GM12892 (cell line): ENCODE measurements around the gene MEI1.

Experiments used
- POLR2A ChIP-seq: IDR thresholded peaks from 2 replicates; pipeline ENCODE4 v1.6.1; 2011; ENCODE audit warnings: low read depth, low read length, control low read depth
- POLR2AphosphoS5 ChIP-seq: IDR thresholded peaks from 2 replicates; pipeline ENCODE4 v1.6.1; 2011; ENCODE audit warnings: low read depth, low read length, control low read depth

DNA sequence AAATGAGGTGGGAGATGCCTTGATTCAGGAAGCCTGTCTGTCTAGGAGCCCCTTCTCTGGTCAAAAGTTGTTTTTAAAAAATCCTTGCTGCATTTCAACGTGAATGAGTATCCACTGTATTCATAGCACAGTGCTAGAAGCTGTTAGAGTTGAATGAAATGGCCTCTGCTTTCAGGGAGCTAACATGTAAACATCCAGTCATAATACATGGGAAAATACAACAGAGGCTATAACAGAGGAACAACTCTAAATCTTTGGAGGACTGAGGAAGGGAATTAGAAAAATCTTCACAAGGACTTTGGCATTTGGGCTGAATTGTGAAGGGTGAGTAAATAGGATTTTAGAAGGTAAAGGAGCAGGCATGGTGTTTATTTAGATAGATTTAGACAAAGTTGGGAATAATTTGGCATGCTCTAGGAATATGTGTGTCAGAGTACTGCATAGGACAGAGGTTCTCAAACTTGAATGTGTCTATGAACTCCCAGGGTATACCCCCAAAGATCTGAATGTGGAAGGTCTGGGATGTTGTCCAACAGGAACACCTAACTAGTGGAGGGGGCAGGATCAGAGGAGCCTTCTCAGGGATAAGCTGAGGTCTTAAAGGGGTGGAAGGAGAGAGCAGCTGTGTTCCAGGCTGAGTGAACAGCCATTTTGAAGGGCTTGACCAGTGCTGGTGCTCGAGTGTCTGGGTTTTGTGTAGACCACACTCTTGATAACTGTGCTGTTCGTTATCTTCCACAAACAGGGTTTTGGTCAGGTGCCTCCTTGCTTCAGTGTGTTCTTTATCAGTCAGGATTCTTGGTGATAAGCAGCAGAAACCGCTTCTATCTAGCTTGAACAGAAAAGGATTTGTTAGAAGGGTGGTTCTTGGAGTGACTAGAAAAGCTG is 146.3 kb downstream of the MEI1 start:
- TF ChIP-seq POLR2AphosphoS5 (no peak), POLR2A (no peak)
